RWPE1 (cell line): ENCODE results near the gene DOHH.
"Not testable (repeated sequence)": the region's sequence is repeated elsewhere in the genome, so short reads cannot be mapped to it uniquely, and the experiment has no call there.

Source experiments
- CTCF ChIA-PET: fragments of 350-600 bp; sonication (Branson Sonifier 250); formaldehyde crosslinking; extraction: SDS; loops from one replicate; lab custom pipeline; 2021; lab: Yijun Ruan, JAX
- POLR2A ChIA-PET: fragments of 400-600 bp; formaldehyde crosslinking; extraction: SDS; loops from one replicate; lab custom pipeline; 2020; ENCODE audit warnings: antibody characterized with exemption; ENCODE audit not compliant: low non-redundant PET; lab: Yijun Ruan, JAX
- DNase-seq: peaks from one replicate; pipeline ENCODE4 v3.0.0; 2012; ENCODE audit warnings: low spot score
- H3K27ac ChIP-seq: fragments of 450-650 bp; 2 replicates; pipeline ENCODE4 v1.5.1; 2017
- CTCF ChIP-seq: fragments of 450-650 bp; conservative IDR thresholded peaks from 2 replicates; pipeline ENCODE4 v1.5.1; 2017; ENCODE audit warnings: low read depth, mild to moderate bottlenecking

Gene DOHH

GRCh38 chr19:3457528-3458228, 42.8 kb downstream of the DOHH start:
- CTCF ChIA-PET: no interaction called here
- H3K27ac ChIP-seq: peak overlapping the region; percentile 67
- POLR2A ChIA-PET: no interaction called here

DNA sequence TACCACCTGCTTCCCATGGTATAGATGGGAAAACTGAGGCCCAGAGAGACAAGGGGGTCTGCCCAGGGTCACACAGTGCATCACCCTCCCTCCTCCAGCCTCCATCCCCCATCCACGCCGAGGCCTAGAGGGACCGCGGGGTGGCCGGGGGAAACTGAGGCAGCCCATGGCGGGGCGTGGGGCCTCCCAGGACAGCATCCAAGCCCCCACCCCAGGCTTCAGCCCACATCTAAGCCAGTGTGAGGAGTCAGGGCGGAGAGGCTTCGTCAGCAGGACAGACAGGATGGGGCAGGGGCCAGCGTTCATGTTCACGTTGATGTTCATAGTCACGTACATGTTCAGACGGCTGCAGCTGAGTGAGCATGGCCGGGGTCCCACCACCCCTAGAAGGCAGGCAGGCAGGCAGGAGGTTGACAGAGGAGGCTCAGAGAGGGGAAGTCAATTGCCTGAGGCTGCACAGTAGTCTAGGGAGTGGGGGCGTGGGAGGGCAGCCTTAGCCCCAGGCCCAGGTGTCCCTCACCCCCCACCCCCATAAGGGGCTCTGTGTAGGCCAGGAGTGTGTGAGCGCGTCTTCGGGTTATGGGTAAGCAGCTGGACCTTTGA, 43.4 kb downstream of the DOHH start:
- POLR2A ChIA-PET: no interaction called here
- CTCF ChIA-PET: interaction anchor here (0.5 kb wide), 1 partner anchor 134 kb away, joined by 3 read pairs; no protein-coding TSS in a partner anchor
- DNase-seq: no peak
- H3K27ac ChIP-seq: peak overlapping the region; percentile 67
- no peak for TF ChIP-seq CTCF

More at GRCh38 chr19:3457528-3458228, 42.8 kb downstream of the DOHH start:
- no peak for TF ChIP-seq CTCF
- DNase-seq: no peak

DNA sequence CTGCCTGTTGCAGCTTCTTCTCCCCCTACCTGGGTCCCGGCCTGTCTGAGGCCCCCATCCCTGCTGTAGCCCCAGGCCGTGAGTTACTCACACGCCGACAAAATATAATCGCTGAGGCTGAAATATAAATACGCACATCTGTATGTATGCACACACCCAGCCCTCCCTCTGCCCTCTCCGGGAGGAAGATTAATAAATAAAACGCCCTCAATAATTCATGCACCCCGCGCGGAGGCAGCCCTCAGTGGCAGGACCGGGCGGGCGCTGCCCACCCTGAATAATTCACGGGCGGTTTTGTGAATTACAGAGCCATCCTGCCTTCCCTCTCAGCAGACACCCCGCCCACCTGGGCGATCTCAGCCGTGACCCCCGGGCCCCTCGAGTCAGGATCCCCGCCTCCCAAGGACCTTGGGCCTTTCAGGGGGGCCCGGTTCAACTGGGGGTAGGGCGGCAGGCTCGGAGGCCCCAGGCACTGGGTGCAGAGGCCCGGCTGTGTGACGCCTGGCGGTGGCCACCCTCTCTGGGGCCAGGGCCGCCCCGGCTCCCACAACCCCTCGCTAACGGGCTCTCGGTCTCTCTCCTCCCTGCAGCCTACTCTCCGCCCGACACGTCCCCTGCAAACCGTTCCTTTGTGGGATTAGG, 44.4 kb downstream of the DOHH start:
- no peak for DNase-seq
- peak overlapping the region; percentile 67 for H3K27ac ChIP-seq
- no peak for TF ChIP-seq CTCF
- CTCF ChIA-PET: no interaction called here
- POLR2A ChIA-PET: no interaction called here

GRCh38 chr19:3455393-3455955, 45.0 kb downstream of the DOHH start:
- TF ChIP-seq CTCF: no peak
- CTCF ChIA-PET: no interaction called here
- no peak for DNase-seq
- H3K27ac ChIP-seq: peak overlapping the region; percentile 67
- POLR2A ChIA-PET: no interaction called here

GRCh38 chr19:3454656-3455392, 45.6 kb downstream of the DOHH start:
- DNase-seq: no peak
- no peak for TF ChIP-seq CTCF
- peak overlapping the region; percentile 89; the same call in 1 of the 2 replicates for H3K27ac ChIP-seq
- ChIA-PET CTCF (interaction anchor here (0.5 kb wide), 1 partner anchor 16 kb away, joined by 3 read pairs; no protein-coding TSS in a partner anchor), POLR2A (no interaction called here)

DNA sequence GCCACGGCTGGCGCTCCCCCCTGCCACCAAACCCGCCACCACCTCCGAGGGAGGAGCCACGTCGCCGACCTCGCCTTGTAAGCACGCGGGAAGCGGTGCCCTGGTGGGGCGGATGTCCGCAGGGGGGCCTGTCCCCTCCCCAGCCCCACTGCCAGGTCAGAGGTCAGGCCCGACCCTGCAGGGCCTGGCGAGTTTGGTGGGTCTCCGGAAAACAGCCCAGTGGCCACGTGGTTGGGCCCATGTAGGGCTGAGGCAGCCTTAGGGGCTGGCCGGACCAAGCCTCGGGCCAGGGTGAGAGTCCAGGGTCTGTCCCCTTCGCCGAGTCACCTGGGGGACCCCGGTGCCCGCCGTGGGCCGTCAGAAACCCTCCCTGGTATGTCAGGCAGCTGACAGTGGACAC, 46.6 kb downstream of the DOHH start:
- no peak for TF ChIP-seq CTCF
- DNase-seq: no peak
- H3K27ac ChIP-seq: peak overlapping the region; percentile 89
- CTCF ChIA-PET: no interaction called here
- POLR2A ChIA-PET: no interaction called here

- CTCF ChIA-PET, POLR2A ChIA-PET: not testable (repeated sequence)
These were observed 47.6 kb downstream of the DOHH start for GRCh38 chr19:3452942-3453214.

More at GRCh38 chr19:3452942-3453214, 47.6 kb downstream of the DOHH start:
- DNase-seq: not testable (repeated sequence)
- H3K27ac ChIP-seq: peak overlapping the region; percentile 89
